ES-I3 (cell line): Measurements from ENCODE around the gene DDX11.
"Not testable (repeated sequence)": the region's sequence is repeated elsewhere in the genome, so short reads cannot be mapped to it uniquely, and the experiment has no call there.

ENCODE experiments used
- H3K36me3 ChIP-seq: 2 replicates; pipeline ENCODE4 v1.6.1; 2013; ENCODE audit warnings: mild to moderate bottlenecking, low read length, control low read depth, moderate library complexity; ENCODE audit not compliant: insufficient read depth
- H3K4me1 ChIP-seq: 2 replicates; pipeline ENCODE4 v1.6.1; 2013; ENCODE audit warnings: mild to moderate bottlenecking, control low read depth, low read length; ENCODE audit not compliant: insufficient read depth
- H3K9ac ChIP-seq: 2 replicates; pipeline ENCODE4 v1.6.1; 2013; ENCODE audit warnings: low read depth, mild to moderate bottlenecking, low read length, moderate library complexity
- H3K9me3 ChIP-seq: 2 replicates; pipeline ENCODE4 v1.6.1; 2013; ENCODE audit warnings: mild to moderate bottlenecking, low read length, moderate library complexity; ENCODE audit not compliant: control insufficient read depth, insufficient read depth

DDX11 gene

DNA sequence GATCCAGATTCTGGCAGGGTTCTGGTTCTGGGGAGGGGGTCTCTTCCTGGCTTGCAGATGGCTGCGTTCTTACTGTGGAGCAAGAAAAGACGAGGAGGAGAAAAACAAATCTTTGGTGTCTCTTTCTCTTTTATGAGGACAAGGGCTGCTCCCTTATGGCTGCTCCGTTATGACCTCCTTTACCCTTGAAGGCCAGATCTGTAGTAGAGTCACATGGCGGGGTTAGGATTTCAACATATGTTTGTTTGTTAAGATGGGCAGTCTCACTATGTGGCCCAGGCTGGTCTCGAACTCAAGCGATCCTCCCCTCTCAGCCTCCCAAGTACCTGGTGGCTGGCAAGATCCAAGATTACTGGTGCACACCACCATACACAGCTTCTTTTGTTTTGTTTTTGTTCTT lies 5.8 kb downstream of the DDX11 start:
- H3K9me3 ChIP-seq, H3K36me3 ChIP-seq, H3K9ac ChIP-seq, H3K4me1 ChIP-seq: not testable (repeated sequence)

DNA sequence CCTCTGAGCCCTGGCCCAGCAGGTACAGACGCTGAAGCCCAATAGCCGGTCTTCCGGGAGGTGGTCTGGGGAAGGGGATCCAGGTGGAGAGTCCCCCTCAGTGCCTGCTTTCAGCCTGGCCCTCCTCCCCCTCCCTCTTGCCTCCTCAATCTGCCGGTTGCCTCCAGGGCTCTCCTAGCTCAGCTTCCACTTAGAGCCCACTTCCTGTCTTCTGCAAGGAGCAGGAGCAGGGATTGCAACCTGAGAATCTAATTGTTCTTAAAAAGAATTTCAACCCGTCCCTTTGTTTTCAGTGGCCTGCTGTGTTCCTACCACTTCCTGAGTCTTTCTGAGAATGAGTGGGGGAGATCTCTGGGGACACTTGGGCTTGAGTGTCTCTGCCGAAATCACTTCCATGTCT lies 6.6 kb downstream of the DDX11 start:
- H3K36me3 ChIP-seq, H3K4me1 ChIP-seq, H3K9me3 ChIP-seq, H3K9ac ChIP-seq: not testable (repeated sequence)

DNA sequence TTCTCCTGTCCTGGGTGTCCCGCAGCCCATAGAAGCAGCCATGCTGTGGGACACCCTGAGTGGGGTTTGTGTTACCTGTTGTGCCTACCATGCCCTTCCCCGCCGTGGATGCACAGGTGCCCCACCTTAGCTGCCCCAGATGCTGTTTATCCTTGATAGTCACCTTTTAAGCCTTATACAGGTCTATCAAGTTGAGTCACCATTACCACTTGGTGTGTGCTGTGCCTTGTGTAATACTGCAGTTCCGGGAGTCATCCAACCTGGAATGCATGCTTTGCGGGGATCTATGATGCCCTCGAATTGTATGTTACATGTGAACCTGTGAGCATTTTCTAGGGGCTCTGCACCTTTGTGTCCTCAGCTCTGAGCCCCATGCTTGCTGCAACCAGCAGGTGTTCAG lies 7.6 kb downstream of the DDX11 start:
- not testable (repeated sequence) for H3K9me3 ChIP-seq, H3K9ac ChIP-seq, H3K4me1 ChIP-seq, H3K36me3 ChIP-seq

DNA sequence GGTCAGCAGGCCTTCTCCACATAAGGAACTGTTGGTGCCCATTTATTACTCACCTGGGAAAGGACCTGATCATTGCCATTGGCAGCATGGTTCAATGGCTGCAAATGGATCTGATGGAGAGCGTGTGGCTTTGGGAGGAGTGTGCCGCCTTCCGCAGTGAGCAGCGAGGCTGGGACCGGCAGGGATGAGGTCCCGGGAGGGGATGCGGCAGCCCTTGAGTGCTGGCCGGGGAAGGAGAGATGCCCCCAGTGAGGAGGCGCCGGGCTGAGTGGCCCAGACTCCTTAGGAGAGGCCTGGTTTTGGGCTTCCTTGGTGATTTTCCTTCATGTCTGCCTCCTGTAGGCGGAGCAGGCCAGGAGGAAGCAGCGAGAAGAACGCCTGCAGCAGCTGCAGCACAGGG lies 10.6 kb downstream of the DDX11 start:
- not testable (repeated sequence) for H3K9ac ChIP-seq, H3K4me1 ChIP-seq, H3K9me3 ChIP-seq
- peaks cover 11% of the 10 kb centered on the region for H3K36me3 ChIP-seq

GRCh38 chr12:31086032-31086431 lies 12.4 kb downstream of the DDX11 start:
- not testable (repeated sequence) for H3K4me1 ChIP-seq, H3K9ac ChIP-seq, H3K9me3 ChIP-seq
- peaks cover 16% of the 10 kb centered on the region for H3K36me3 ChIP-seq

DNA sequence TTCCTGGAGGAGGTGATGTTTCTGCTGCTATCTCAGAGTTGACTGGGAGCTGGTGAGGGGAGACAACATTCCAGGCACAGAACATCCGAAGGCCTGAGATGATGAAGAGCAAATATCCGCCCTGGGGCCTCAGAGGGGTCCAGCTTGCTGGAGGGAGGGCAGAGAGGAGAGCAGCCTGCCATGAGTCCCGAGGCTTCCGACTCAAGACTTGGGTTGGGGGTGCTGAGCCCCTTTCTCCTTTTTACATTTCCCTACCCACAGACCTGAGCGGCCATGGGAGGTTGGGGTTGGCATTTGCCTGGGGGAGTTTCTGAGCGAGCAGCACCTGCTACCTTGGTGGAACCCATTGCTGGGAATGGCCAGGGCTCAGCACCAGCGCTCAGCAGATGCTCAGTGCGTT lies 13.8 kb downstream of the DDX11 start:
- peaks cover 16% of the 10 kb centered on the region for H3K36me3 ChIP-seq
- H3K9me3 ChIP-seq, H3K4me1 ChIP-seq, H3K9ac ChIP-seq: not testable (repeated sequence)

GRCh38 chr12:31087956-31088355 lies 14.3 kb downstream of the DDX11 start:
- H3K9me3 ChIP-seq, H3K4me1 ChIP-seq, H3K9ac ChIP-seq: not testable (repeated sequence)
- peaks cover 14% of the 10 kb centered on the region for H3K36me3 ChIP-seq

DNA sequence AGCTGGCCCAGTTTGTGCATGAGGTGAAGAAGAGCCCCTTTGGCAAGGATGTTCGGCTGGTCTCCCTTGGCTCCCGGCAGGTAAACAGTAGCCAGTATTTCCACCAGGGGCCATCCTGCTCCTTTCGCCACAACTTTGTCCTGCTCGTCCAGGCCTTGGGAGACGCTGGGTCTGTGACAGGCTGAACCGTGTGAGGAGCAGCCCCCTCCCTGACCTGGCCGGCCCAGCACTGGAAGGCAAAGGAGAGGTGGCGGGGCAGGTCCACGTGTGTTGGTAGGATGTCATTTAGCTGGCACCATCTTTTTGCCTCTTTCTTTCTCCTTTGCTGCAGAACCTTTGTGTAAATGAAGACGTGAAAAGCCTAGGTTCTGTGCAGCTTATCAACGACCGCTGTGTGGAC lies 15.4 kb downstream of the DDX11 start:
- Histone ChIP-seq H3K9ac (no peak overlapping the region), H3K9me3 (no peaks in the 10 kb centered on the region), H3K36me3 (peaks cover 12% of the 10 kb centered on the region), H3K4me1 (no peaks in the 10 kb centered on the region)

- not testable (repeated sequence) for H3K9me3 ChIP-seq, H3K4me1 ChIP-seq, H3K9ac ChIP-seq
- H3K36me3 ChIP-seq, result peaks cover 12% of the 10 kb centered on the region
These were observed 18.0 kb downstream of the DDX11 start for GRCh38 chr12:31091629-31092028.

DNA sequence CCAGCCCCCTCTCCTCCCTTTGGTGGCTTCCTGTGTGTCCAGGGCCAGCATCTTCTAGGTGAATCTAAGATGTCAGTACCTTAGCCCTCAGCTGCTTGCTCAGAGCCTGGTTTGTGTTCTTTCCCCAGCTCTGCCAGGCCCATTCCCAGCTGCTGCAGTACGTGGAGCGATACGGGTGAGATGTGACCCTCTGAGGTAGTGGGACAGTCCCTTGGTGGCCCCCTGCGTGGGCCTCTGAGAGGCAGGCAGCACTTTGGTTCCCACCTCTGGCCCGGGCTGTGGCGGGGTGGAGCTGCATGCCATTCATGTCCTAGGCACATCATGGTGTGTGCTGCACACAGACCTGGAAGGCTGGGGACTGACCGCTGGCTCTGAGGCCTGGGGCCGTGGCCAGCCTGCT lies 19.1 kb downstream of the DDX11 start:
- peaks cover 12% of the 10 kb centered on the region for H3K36me3 ChIP-seq
- H3K9ac ChIP-seq, H3K9me3 ChIP-seq, H3K4me1 ChIP-seq: not testable (repeated sequence)

- not testable (repeated sequence) for H3K4me1 ChIP-seq, H3K36me3 ChIP-seq, H3K9me3 ChIP-seq, H3K9ac ChIP-seq
These were observed 21.6 kb downstream of the DDX11 start for GRCh38 chr12:31095080-31095860.

GRCh38 chr12:31096251-31097065 lies 22.8 kb downstream of the DDX11 start:
- H3K36me3 ChIP-seq, H3K4me1 ChIP-seq, H3K9me3 ChIP-seq, H3K9ac ChIP-seq: not testable (repeated sequence)

- not testable (repeated sequence) for H3K9ac ChIP-seq, H3K4me1 ChIP-seq, H3K9me3 ChIP-seq, H3K36me3 ChIP-seq
These were observed 24.2 kb downstream of the DDX11 start for GRCh38 chr12:31097819-31098218.

GRCh38 chr12:31098363-31098762 lies 24.7 kb downstream of the DDX11 start:
- H3K4me1 ChIP-seq, H3K9ac ChIP-seq, H3K36me3 ChIP-seq, H3K9me3 ChIP-seq: not testable (repeated sequence)

- not testable (repeated sequence) for H3K9ac ChIP-seq, H3K9me3 ChIP-seq, H3K36me3 ChIP-seq, H3K4me1 ChIP-seq
These were observed 25.1 kb downstream of the DDX11 start for GRCh38 chr12:31098771-31099170.
